Measurements from ENCODE around the gene B3GALNT2.

- TF ChIP-seq RAD21 (IDR thresholded peaks at IDR 0.05 in 1 of 2, conservative IDR thresholded peaks at IDR 0.05 in 1 of 2; ENCODE audit: low read depth in 2 of 2, low read length in 2 of 2): no peak
- no peak for TF ChIP-seq NRF1 (IDR thresholded peaks at IDR 0.05; ENCODE audit: low read depth, low read length)
- TF ChIP-seq BACH1 (IDR thresholded peaks at IDR 0.05; ENCODE audit: low read length): no peak
- no peak for TF ChIP-seq EGR1 (IDR thresholded peaks at IDR 0.05; ENCODE audit: borderline replicate concordance, low read depth, low read length)
- no peak for TF ChIP-seq ATF3 (IDR thresholded peaks at IDR 0.05; ENCODE audit: insufficient read depth, low read depth, low read length)
- TF ChIP-seq CTCF (IDR thresholded peaks at IDR 0.05; ENCODE audit: control extremely low read depth in 1 of 3, insufficient read depth in 1 of 3, low read depth in 1 of 3, low read length in 3 of 3): no peak
- no peak for TF ChIP-seq ATF2 (IDR thresholded peaks at IDR 0.05; ENCODE audit: low read length)
- TF ChIP-seq CHD7 (IDR thresholded peaks at IDR 0.05; ENCODE audit: insufficient replicate concordance, low read length): no peak
- no peak for TF ChIP-seq POLR2AphosphoS5 (IDR thresholded peaks at IDR 0.05; ENCODE audit: low read depth, low read length)
- TF ChIP-seq POLR2A (IDR thresholded peaks at IDR 0.05; ENCODE audit: control extremely low read depth in 1 of 2, low read depth in 2 of 2, low read length in 2 of 2): no peak
- no peak for TF ChIP-seq CHD1 (IDR thresholded peaks at IDR 0.05; ENCODE audit: low read depth, low read length)
- no peak for TF ChIP-seq MAFK (IDR thresholded peaks at IDR 0.05; ENCODE audit: low read depth, low read length)
Measured at GRCh38 chr1:235525314-235525713, 21.1 kb upstream of the B3GALNT2 start.

Measured in H1 (cell line).